GM18858 (cell line): ENCODE data around the gene FOXI1.
"Not testable (repeated sequence)": the region's sequence is repeated elsewhere in the genome, so short reads cannot be mapped to it uniquely, and the experiment has no call there.

ENCODE experiments used
- ATAC-seq: cut with Tn5 transposase; IDR thresholded peaks from one replicate; pipeline ENCODE4 v1.9.1; 2021; ENCODE audit not compliant: unreplicated experiment

FOXI1 gene

DNA sequence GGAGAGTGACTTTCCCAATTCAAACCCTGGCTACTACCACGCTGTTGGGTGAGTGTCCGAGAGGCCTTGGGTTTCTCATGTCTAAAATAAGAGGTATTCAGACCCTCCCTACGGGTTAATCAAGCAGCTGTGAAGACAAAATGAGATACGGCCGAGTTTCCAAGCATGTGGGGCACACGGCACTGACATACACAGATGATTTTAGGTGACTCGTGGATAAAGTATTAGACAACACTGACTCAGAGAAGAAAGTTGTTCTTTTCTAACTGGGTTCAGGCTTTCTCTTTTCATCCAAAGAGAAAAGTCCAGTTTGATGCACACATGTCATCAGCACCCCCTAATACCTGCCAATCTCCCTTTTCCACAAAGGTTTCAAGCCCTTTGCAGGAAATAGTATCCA is 15.6 kb downstream of the FOXI1 start:
- ATAC-seq = no peak

GRCh38 chr5:170126061-170126460 is 20.4 kb downstream of the FOXI1 start:
- no peak for ATAC-seq

DNA sequence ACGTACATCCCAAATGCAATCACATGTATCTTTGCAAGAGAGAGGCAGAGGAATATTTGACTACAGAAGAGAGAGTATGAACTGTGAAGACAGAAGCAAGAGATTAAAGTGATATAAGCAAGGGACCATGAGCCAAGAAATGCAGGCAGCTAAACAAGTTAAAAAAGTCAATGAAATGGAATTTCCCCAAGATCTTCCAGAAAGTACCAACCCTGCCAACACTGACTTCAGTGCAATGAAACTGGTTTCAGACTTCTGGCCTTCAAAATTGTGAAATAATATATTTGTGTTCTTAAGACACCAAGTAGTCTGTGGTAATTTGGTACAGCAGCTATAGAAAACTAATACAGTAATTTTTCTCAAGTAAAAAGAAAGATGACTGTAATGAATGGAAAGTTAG is 20.9 kb downstream of the FOXI1 start:
- ATAC-seq = no peak

GRCh38 chr5:170131235-170131634 is 25.5 kb downstream of the FOXI1 start:
- ATAC-seq = no peak

GRCh38 chr5:170132269-170132975 is 26.7 kb downstream of the FOXI1 start:
- ATAC-seq = no peak

GRCh38 chr5:170132976-170133448 is 27.3 kb downstream of the FOXI1 start:
- ATAC-seq = no peak

DNA sequence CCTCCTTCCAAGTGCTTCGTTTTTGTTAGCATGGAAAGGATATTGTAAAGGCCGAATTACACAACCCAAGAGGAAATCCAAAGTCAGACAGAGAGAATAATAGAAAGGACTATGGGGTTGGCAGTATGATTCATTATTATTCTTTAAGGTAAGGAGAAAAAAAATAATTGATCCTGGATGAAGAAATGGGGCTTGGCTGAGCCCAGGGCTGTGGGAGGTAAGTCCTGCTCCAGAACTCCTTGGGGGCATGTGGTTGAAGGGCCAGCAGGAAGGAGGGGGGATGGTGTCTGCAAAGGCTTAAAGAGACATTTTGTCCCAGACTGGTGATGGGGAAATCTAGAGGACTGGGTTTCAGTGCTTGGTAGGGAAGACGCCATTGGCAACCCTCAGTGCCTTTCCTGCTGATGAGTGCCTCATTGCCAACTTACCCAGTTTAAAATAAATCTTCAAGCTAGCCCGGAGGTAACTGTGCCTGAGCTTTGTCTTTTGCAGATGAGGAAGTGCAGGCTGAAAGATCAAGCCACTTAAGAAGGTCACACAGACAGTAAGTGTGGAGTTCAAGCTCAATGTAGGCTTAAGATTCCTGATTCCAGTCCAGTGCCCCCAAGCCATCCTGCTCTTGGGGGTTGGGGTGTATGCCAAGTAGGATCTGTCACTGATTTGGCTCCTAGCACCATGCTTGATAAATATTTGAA is 30.2 kb downstream of the FOXI1 start:
- no peak for ATAC-seq

DNA sequence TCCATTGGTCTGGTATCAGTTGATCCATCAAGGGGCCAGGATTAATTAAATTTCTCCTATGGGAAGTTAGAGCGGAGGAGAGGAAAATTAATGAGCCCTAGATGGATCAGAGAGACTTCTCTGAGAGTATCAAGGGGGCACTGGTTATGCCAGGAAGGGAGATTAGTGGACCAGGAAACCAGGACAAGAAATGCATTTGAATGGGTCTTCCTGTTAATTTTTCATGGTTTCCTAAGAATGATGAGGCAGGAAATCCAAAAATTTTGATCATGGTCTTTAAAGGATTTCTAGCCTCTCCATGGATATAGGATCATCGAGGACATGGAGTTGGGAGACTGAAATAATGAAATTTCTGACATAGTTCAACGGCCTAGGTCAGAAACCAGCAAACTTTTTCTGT is 30.8 kb downstream of the FOXI1 start:
- no peak for ATAC-seq

DNA sequence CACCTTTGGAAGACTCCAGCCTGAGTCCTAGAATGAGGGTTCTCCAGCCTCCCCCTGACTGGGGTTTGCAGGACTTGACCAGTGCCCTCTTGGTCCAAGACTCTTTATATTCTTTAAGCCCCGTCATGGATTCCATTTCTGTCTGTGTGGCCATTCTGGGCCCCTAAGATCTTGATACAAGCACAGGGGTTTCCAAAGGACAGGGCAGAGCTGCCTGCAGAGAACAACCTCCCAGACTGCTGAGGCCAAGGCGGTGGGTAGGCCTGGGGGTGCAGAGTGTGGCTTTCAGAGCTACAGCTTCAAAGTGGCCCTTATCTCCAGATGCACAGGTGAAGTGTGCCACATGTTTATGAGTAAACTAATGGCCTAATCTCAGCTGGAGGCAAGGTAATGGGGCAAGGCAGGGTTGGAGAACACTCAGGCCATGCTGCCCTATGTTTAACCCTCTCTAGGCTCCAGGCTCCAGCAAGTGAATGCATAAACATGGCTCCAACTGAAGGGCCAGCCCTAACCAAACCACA is 32.1 kb downstream of the FOXI1 start:
- no peak for ATAC-seq

GRCh38 chr5:170138273-170138672 is 32.6 kb downstream of the FOXI1 start:
- no peak for ATAC-seq

DNA sequence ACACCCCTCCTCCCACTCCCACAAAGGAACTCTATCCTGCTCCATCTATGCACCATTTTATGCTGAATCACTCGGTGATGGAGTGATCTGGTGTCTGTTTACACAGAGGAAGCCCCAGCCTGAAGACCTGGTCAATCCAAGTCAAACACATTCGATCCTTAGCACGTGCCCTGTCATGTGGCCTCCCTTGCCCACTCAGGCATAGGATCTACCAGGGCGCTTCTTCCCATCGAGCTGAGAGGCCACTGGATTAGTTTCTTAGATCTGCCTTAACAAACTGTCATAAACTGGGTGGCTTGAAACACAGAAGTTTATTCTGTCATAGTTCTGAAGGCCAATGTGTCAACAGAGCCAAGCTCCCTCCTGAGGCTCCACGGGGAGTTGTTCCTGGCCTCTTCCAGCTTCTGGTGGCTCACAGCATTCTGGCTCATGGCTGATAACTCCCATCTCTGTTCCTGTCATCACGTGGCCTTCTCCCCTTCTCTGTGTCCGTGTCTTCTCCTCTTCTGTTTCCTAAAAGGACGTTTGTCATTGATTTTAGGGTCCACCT is 34.2 kb downstream of the FOXI1 start:
- ATAC-seq = no peak

DNA sequence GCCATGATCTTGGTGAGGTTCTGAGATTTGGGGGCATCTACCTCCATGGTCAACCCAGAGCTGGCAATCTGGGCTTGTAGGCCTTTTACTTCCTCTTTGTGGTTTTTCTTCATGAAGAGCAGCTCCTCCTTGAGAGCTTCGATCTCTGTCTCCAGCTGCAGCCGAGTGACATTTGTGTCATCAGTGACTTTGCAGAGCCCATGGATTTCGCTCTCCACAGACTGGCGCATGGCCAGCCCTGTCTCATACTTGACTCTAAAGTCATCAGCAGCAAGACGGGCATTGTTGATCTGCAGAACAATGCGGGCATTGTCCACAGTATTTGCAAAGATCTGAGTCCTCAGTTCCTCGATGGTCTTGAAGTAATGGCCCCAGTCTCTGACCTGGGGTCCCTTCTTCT is 35.5 kb downstream of the FOXI1 start:
- not testable (repeated sequence) for ATAC-seq

- no peak for ATAC-seq
These were observed 35.9 kb downstream of the FOXI1 start for GRCh38 chr5:170141636-170142035.

GRCh38 chr5:170142196-170142595 is 36.5 kb downstream of the FOXI1 start:
- ATAC-seq = no peak

DNA sequence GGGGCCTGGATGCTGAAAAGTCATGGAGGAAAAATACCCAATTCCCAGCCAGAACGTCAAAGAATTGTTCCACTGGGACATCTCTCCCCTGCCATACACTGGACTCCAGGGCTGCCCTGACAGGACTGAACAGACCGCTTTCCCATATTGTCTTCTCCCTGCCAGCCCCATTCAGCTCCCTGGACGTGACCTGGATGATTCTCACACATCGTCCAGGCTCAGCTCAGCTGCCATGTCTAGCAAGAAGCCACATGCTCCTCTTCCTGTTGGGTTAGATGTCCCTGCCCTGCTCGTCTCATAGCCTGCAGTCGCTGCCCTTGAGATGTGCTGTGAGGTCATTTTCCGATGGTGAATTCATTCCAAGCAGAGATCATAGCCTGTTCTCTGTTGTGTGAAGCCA is 37.4 kb downstream of the FOXI1 start:
- ATAC-seq = no peak

DNA sequence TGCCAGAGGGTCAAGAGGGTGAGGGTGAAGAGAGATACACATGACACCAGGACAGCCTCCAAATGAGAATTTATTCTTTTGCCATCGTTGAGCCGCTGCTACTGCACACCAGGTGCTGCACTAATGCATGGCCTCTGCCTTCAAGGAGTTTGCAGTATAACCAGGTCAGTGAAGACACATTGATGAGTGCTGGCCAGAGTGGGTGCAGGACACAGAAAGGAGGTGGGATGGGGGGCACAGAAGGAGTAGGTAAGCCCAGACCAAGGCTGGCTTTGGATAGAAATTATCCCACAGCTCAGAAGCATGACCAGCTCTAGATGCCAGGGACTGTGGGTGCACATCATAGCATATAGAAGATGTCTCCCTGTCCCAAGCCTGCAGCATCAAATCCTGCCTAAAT is 38.0 kb downstream of the FOXI1 start:
- ATAC-seq = no peak

- no peak for ATAC-seq
These were observed 38.8 kb downstream of the FOXI1 start for GRCh38 chr5:170144286-170145023.

- ATAC-seq = no peak
These were observed 39.8 kb downstream of the FOXI1 start for GRCh38 chr5:170145462-170145861.

- no peak for ATAC-seq
These were observed 41.5 kb downstream of the FOXI1 start for GRCh38 chr5:170147051-170147752.

DNA sequence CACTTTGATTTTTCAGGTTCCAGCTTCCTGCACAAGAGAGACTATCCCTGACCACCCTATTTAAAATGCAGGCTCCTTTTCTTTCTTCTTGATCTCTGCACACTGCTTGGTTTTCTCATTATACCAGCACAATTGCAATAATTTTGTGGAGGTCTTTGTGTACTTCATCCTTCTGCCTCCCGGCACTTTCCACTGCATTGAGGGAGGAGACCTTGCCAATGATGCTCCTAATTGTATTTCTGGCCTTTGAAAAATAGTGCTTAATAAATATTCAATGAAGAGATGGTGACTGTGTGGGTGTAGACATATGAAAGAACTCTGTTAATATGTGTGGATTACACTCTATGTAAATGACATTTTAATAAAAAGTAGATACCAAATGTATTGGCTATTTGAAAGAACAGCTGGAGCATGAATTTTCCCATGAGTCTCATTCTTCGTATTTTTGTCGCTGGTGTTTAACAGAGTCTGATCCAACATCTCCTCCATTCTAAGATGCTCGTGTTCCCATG is 42.1 kb downstream of the FOXI1 start:
- no peak for ATAC-seq
